ENCODE measurements around the gene CARS1.

Gene CARS1

GRCh38 chr11:2990617-2991451 lies 66.4 kb downstream of the CARS1 start:
- DNase-seq = no peak

GRCh38 chr11:2989551-2989950 lies 67.7 kb downstream of the CARS1 start:
- DNase-seq = no peak

DNA sequence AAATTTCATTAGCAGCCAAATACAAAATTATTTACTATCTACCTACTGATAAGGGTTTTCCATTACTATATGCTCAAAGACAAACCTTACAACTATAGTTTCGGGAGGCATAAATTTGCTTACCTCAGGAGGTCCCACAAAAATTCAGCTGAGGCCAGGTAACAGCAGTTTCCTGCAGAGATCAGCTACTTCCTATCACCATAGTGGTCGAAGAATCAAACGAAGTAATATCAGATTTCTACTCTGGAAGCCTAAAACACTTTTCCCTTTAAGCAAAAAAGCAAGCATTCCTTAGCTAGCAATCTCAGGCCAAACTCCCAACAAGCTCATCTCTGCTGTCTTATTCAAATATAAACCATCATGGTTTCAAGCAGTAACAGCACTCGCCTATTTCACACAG lies 68.2 kb downstream of the CARS1 start:
- DNase-seq = no peak

DNA sequence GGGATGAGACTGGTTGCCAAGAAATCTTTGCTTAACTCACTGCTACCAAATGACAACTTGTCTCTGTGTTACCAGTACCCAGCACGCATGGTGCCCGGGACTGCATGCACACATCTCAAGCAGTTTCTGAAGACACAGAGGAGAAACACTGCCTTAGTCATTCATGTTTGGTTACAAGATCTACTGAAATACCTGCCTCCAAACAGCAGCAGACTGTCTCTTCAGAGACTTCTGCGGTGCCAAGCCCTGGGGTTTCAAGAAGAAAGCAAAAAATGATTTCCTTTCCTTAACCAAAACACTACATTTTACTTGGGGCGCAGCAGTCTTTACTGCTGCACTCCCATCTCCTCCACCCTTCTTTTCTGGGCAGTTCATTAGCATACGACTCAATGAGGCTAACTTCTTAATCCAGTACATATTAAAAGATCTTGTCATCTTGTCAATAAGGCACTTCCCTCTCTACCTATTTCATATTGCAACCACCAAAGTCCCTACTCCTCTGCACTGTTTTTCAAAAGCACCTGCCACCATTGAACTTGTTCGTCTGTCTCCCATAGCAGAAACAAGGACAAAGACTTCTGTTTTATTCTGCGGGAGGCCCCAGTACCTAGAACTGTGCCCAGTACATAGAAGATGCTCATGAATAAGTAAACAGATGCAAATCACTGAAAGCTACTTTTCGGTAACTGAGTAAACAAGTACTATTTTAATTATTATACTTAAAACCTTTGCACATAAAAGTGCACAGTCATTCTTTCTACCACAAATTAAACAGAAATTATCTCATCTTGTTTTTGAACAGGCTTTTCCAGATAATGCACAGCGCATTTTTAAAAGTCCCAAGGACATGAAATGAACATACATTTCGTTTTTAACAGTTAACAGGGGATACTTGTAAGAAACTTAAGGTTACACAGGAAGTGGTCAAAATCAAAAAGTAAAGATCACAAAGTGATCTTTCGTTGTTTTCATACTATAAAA lies 69.1 kb downstream of the CARS1 start:
- no peak for DNase-seq

GRCh38 chr11:2983908-2984307 lies 73.3 kb downstream of the CARS1 start:
- DNase-seq = no peak

DNA sequence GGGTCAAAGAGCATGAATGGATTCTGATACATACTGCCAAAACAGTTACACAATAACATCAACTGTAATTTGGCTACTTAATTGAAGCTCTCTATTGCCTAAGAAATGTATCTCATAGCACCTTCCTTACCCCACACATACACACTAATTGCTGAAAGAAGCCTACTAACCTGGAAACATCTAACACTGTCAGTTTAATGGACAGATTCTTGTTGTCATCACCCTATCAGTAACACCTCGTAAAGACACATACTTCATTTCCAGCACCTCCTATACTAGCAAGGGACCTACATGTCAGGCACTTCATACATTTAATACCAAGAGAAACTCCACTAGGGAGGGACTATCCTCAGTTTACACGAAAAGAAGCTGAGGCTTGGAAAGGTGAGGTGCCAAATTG lies 75.0 kb downstream of the CARS1 start:
- DNase-seq = no peak

GRCh38 chr11:2981130-2981529 lies 76.1 kb downstream of the CARS1 start:
- DNase-seq = no peak

- no peak for DNase-seq
Observed at GRCh38 chr11:2980168-2980840, 76.9 kb downstream of the CARS1 start.

- DNase-seq = no peak
Observed at GRCh38 chr11:2977113-2977512, 80.1 kb downstream of the CARS1 start.

GRCh38 chr11:2976294-2977063 lies 80.7 kb downstream of the CARS1 start:
- no peak for DNase-seq

DNA sequence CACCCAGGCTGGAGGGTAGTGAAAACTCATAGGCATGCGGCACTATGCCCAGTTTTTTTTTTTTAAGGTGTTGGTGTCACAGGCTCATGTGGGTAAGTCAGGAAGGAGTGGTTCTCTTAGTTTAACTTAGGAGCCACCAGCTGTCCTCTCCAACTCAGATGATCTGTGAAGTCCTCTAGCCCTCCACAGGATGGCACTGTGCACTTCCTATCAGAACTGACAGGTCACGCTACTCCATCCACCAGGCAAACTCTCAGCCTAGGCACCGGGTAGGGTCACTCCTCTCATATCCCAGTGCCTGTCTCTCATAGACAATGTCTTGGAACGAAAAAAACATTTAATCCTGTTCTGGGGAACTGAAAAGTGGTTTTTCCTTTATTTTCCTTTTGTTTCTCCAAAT lies 81.6 kb downstream of the CARS1 start:
- DNase-seq = no peak

DNA sequence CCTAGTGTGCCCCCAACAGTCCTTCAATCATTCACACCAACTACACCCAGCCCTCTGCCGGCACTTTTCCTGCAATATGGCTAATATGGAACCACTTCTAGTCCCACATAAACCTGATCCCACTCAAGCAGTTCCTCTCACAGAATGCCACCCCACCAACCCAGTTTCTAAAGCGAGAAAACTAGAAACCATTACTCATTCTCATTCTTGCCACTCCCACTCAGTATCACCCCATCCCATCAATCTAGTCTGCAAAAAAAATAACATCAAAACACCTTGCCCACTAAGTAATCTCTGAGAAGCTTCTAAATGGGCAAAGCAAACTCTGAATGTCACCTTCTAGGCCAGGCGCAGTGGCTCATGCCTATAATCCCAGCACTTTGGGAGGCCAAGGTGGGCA lies 83.0 kb downstream of the CARS1 start:
- no peak for DNase-seq

DNA sequence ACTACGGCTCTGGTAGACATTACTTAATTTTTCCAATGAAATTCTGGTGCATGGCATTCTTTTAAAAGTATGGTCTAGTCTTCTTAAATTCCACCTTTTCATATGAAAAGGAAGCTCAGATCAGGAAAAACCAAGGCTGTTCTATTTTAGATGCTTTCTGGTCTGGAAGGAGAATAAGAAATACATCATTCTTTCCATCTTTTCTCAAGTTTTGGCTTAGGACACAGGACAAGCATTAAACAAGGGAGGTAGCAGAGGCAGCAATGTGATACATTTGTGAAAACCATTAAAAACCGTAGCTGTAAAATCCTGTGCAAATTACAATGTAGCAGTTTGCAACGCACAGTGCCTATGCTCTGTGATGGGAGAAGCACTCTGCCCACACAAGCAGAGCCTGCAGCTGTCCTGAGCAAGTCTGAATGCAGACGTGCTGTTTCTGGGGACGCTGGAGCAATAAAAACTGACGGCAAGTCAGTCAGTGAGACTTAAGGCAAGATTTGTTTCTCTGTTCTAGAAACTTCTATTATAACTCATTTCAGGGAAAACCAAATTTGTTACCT lies 88.8 kb downstream of the CARS1 start:
- DNase-seq = no peak

DNA sequence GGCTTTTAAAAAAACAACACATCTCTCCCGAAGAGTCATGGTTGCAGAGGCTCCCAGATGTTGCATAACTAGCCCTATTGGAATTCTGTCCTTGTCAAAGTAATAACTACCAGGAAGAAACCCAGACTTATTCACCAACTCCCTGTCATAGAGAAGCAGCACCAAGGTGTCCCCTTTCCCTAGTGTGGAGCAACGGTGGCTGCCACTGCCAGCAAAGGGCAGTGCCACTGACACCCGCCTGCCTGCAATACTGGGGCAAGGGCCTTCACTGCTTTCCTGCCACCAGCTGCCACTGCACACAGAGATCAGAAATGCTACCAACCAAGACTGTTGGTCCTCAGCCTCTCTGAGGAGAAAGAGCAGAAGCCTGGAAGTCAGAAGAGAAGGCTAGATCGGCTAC lies 92.4 kb downstream of the CARS1 start:
- no peak for DNase-seq

- DNase-seq = no peak
Observed at GRCh38 chr11:2963761-2964160, 93.5 kb downstream of the CARS1 start.

GRCh38 chr11:2963112-2963754 lies 94.0 kb downstream of the CARS1 start:
- DNase-seq = no peak

DNA sequence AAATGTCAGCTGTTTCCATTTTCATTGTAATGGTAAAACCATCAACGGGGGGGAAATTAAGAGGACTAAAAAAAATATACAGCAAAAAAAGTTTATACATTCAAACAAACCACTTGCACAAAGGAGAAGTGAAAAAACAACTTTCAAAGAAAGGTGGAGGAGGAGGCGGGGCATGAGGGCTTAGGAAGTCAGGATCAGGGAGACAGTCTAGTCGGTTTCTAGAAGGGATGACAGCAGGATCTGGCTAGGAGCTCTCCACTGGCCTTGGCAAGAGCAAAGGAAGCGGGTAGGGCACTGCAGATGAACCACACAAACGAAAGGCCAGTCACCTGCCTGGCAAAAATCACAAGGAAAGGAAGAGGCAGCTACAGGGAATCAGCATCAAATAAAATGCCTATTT lies 96.1 kb downstream of the CARS1 start:
- DNase-seq = no peak

DNA sequence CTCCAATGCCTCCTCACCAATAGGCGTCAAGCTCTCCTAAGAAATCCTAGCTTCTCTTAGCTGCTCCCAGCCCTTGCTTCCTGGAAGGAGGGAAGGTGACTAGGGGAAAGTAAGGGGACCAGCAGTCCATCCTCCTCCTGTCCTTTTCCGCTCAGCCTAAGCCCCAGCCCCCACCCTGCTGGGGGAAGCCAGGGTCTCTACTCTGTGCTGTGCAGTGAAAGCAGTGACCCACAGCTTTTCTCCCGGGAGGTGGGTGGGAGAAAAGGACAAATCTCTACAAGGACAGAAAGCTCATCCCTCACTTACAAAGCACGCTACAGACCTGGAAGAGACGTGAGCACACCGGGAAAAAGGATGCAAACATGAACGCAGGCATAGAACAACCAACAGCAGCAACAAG lies 97.1 kb downstream of the CARS1 start:
- DNase-seq = no peak

- no peak for DNase-seq
Observed at GRCh38 chr11:2958251-2958650, 99.0 kb downstream of the CARS1 start.

DNA sequence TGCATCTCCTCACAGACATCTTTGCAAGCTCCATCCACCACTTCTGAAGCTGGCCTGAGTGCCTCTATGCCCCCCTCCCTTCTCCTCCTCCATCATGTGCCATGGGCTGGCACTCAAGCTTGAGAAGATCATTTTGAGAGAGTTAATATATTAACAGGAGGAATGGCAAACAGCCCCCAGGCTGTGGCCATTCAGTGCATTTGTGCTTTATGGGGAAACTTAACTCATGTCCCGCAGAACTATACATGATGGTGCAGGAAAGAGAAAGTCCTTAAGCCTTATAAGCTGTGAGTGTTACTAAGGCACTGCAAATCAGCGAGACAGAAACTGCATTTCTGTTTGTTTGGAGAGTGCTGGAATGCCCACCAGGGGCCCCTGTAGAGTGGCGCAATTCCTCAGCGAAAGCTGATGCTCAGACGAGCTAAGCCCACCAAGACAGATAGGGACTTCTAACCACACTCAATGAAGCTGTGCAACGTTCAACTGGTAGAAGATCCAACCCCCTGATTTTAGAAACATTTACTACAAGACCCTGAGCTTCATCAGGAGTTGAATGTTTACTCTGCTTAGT lies 101.2 kb downstream of the CARS1 start:
- DNase-seq = no peak

- no peak for DNase-seq
Observed at GRCh38 chr11:2954263-2954662, 103.0 kb downstream of the CARS1 start.
